Astrocyte (in vitro differentiated cells and primary cell): ENCODE measurements around the gene CACNA2D4. TPM values are rescaled to one million over a fixed set of nuclear protein-coding genes. Genes with fewer than 3 reads are reported as not detected.

Experiments used
- DNase-seq: peaks from one replicate; pipeline ENCODE4 v3.0.0-alpha.2; 2010; ENCODE audit warnings: low read depth
- FAIRE-seq: peaks from 2 replicates; lab custom pipeline; 2011; peaks lifted over from hg19 to GRCh38; lab: Jason Lieb, UNC
- H2AFZ ChIP-seq: 2 replicates; pipeline ENCODE4 v1.6.0; 2012; ENCODE audit warnings: low read depth, low read length, inconsistent platforms
- H3K27ac ChIP-seq: 2 replicates; pipeline ENCODE4 v1.5.1; 2011; ENCODE audit warnings: low read depth, low read length, inconsistent platforms
- H3K27me3 ChIP-seq: 2 replicates; pipeline ENCODE4 v1.6.0; 2011; ENCODE audit warnings: low read length, inconsistent platforms; ENCODE audit not compliant: insufficient read depth
- H3K36me3 ChIP-seq: 2 replicates; pipeline ENCODE4 v1.5.1; 2011; ENCODE audit warnings: low read length, inconsistent platforms; ENCODE audit not compliant: insufficient read depth
- H3K4me1 ChIP-seq: 2 replicates; pipeline ENCODE4 v1.5.1; 2011; ENCODE audit warnings: low read length, inconsistent platforms; ENCODE audit not compliant: insufficient read depth
- H3K4me2 ChIP-seq: 2 replicates; pipeline ENCODE4 v1.6.0; 2012; ENCODE audit warnings: low read length, inconsistent platforms
- H3K4me3 ChIP-seq: 2 replicates; pipeline ENCODE4 v1.5.1; 2011; ENCODE audit warnings: low read depth, mild to moderate bottlenecking, low read length, inconsistent platforms; ENCODE audit not compliant: insufficient read depth
- H3K79me2 ChIP-seq: 2 replicates; pipeline ENCODE4 v1.6.0; 2012; ENCODE audit warnings: mild to moderate bottlenecking, low read length, inconsistent platforms; ENCODE audit not compliant: insufficient read depth
- H3K9ac ChIP-seq: 2 replicates; pipeline ENCODE4 v1.6.0; 2012; ENCODE audit warnings: mild to moderate bottlenecking, low read length, inconsistent platforms
- H3K9me3 ChIP-seq: 2 replicates; pipeline ENCODE4 v1.5.1; 2012; ENCODE audit warnings: low read depth, mild to moderate bottlenecking, low read length, inconsistent platforms; ENCODE audit not compliant: insufficient read depth
- H4K20me1 ChIP-seq: 2 replicates; pipeline ENCODE4 v1.6.0; 2012; ENCODE audit warnings: low read length, inconsistent platforms; ENCODE audit not compliant: insufficient read depth
- H3K27ac Mint-ChIP-seq: one replicate; pipeline ENCODE4 v1.8.0; 2021; ENCODE audit warnings: mild to moderate bottlenecking, mixed read lengths; ENCODE audit not compliant: unreplicated experiment
- H3K27me3 Mint-ChIP-seq: one replicate; pipeline ENCODE4 v1.8.0; 2021; ENCODE audit warnings: low read depth, mixed read lengths; ENCODE audit not compliant: unreplicated experiment
- H3K36me3 Mint-ChIP-seq: one replicate; pipeline ENCODE4 v1.8.0; 2021; ENCODE audit warnings: low read depth, mixed read lengths; ENCODE audit not compliant: unreplicated experiment
- H3K4me1 Mint-ChIP-seq: one replicate; pipeline ENCODE4 v1.8.0; 2021; ENCODE audit warnings: low read depth, mixed read lengths; ENCODE audit not compliant: unreplicated experiment
- H3K4me3 Mint-ChIP-seq: one replicate; pipeline ENCODE4 v1.8.0; 2021; ENCODE audit warnings: mild to moderate bottlenecking, moderate library complexity, mixed read lengths; ENCODE audit not compliant: unreplicated experiment
- H3K9me3 Mint-ChIP-seq: one replicate; pipeline ENCODE4 v1.8.0; 2021; ENCODE audit warnings: mild to moderate bottlenecking, mixed read lengths; ENCODE audit not compliant: unreplicated experiment
- EZH2 ChIP-seq: IDR thresholded peaks from 2 replicates; pipeline ENCODE4 v1.6.1; 2012; ENCODE audit warnings: mild to moderate bottlenecking, low read length, inconsistent platforms; ENCODE audit not compliant: insufficient read depth
- total RNA-seq: library from RNA; stranded (reverse); gene quantifications from 2 replicates; pipeline ENCODE4 v1.2.1, GENCODE V29; 2021
- TF ChIP-seq, protein P1 (sequence below): IDR thresholded peaks from 2 replicates; pipeline ENCODE4 v1.5.1; 2011; ENCODE audit warnings: low read depth, mild to moderate bottlenecking, inconsistent platforms, low read length, moderate library complexity; ENCODE audit not compliant: insufficient read depth

The CACNA2D4 gene
- total RNA-seq, 1 donor from 2014 or later = 0.09 TPM

DNA sequence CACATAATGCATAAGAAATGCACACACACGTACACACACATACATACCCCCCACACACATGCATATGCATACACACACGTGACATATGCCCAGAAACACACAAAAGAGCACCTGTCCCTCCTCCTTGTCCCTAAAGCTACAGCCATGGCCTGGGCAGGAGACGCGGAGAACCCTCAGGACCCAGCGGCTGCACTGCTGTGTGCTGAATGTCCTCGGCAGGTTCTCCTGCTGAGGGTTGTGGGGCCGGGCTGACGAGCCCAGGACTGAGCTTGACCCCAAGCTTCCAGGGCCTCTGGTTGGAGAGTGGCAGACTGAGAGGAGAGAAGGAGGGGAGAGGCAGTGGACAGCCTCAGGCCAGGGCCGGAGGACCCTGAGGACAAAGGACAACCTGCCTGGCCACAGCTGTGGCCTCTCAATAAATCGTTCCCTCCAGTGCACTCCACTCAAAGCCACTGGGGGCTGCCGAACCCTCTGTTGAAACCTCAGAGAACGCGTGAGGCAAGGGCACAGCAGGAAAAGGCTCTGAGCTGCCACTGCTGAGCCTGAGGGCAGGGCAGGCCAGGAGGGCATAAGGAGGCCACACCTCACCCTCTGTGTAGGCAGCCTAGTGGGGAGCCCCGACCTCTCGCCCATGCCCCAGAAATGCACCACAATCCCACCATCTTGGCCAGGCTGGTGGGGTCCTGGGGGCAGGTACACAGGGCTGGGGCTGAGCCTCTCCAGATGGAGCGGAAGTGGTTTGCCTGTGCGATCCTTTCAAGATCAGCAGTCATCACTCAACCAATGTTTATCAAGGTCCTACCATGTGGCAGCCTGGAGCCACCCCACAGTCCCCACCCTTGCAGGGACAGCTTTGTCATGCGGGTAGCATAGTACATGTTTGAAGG is 3.1 kb downstream of the CACNA2D4 start:
- no peak for FAIRE-seq
- H4K20me1 ChIP-seq = no peaks in the 10 kb centered on the region
- no peaks in the 10 kb centered on the region for H3K9me3 ChIP-seq
- Mint-ChIP-seq H3K4me1 (peaks cover 3% of the 10 kb centered on the region), H3K9me3 (no peaks in the 10 kb centered on the region), H3K36me3 (no peaks in the 10 kb centered on the region), H3K27me3 (peaks cover 16% of the 10 kb centered on the region), H3K4me3 (no peak overlapping the region), H3K27ac (no peak overlapping the region)
- peaks cover 5% of the 10 kb centered on the region for H3K27me3 ChIP-seq
- no peaks in the 10 kb centered on the region for H3K79me2 ChIP-seq
- no peaks in the 10 kb centered on the region for H3K36me3 ChIP-seq
- DNase-seq = no peak
- TF ChIP-seq EZH2 = no peak
- TF ChIP-seq, protein P1, sequence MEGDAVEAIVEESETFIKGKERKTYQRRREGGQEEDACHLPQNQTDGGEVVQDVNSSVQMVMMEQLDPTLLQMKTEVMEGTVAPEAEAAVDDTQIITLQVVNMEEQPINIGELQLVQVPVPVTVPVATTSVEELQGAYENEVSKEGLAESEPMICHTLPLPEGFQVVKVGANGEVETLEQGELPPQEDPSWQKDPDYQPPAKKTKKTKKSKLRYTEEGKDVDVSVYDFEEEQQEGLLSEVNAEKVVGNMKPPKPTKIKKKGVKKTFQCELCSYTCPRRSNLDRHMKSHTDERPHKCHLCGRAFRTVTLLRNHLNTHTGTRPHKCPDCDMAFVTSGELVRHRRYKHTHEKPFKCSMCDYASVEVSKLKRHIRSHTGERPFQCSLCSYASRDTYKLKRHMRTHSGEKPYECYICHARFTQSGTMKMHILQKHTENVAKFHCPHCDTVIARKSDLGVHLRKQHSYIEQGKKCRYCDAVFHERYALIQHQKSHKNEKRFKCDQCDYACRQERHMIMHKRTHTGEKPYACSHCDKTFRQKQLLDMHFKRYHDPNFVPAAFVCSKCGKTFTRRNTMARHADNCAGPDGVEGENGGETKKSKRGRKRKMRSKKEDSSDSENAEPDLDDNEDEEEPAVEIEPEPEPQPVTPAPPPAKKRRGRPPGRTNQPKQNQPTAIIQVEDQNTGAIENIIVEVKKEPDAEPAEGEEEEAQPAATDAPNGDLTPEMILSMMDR = no peak
- no peak overlapping the region for H3K9ac ChIP-seq
- no peak overlapping the region for H3K27ac ChIP-seq
- no peak overlapping the region for H3K4me3 ChIP-seq
- H3K4me2 ChIP-seq = no peak overlapping the region
- no peaks in the 10 kb centered on the region for H3K4me1 ChIP-seq
- H2AFZ ChIP-seq = no peak overlapping the region

DNA sequence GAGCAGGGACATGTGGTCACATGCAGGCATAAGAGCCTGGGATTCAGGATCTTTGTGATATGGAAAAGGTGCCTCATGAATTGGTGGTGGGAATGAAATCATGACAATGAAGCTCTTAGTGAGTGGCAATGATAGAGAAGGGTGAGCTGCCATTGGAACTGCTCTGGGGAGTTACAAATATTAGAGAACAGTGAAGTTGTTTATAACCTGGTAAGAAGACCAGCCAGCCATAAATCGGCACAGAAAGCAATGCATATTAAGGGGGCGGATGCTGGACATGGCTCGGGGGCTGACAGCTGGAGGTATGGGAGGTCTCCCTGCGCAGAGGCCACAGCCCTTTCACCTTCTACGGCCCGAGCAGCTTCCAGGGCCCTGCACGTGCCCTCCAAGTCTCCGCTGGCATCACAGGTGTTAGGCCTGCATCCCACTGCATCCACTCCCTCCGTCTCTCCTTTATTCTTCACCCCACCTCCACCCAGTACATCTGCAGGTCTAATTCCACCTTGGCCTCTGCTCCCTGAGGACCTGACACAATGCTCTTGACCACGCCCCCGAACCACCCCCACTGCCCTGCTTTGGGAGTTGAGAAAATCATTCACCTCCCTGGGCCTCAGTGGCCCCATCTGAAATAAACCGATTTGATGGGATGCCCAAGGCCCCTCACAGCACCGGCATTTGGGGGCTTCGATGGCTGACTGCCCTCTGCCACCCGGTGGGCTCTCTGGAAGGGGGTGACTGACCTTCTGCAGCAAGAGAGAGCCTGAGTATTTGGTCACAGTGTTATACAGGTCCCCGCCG is 4.1 kb downstream of the CACNA2D4 start:
- Histone ChIP-seq H3K27me3 (peaks cover 5% of the 10 kb centered on the region), H3K9me3 (no peaks in the 10 kb centered on the region), H2AFZ (no peak overlapping the region), H3K4me2 (no peak overlapping the region), H3K27ac (no peak overlapping the region), H3K9ac (no peak overlapping the region), H3K79me2 (no peaks in the 10 kb centered on the region), H3K4me3 (no peak overlapping the region), H4K20me1 (no peaks in the 10 kb centered on the region), H3K4me1 (no peaks in the 10 kb centered on the region), H3K36me3 (no peaks in the 10 kb centered on the region)
- peaks cover 2% of the 10 kb centered on the region for H3K4me1 Mint-ChIP-seq
- FAIRE-seq = no peak
- peaks cover 16% of the 10 kb centered on the region for H3K27me3 Mint-ChIP-seq
- H3K9me3 Mint-ChIP-seq = no peaks in the 10 kb centered on the region
- H3K4me3 Mint-ChIP-seq = no peak overlapping the region
- H3K36me3 Mint-ChIP-seq = no peaks in the 10 kb centered on the region
- no peak overlapping the region for H3K27ac Mint-ChIP-seq
- TF ChIP-seq, protein P1 = no peak
- TF ChIP-seq EZH2 = no peak
- DNase-seq = no peak
